PC-3 (cell line): ENCODE results near the gene COX10. TPM values are rescaled to one million over a fixed set of nuclear protein-coding genes. Genes with fewer than 3 reads are reported as not detected.

Source experiments
- ATAC-seq: fragments of 200-7000 bp; cut with Tn5 transposase; 2 replicates; pipeline ENCODE4 v1.9.1; 2020; ENCODE audit warnings: mild to moderate bottlenecking, moderate library complexity
- BruUV-seq: library from RNA; stranded (reverse); fragments of 400-500 nt; replicated peaks from 2 replicates; lab custom pipeline; 2021; lab: Mats Ljungman, UMichigan
- CTCF ChIA-PET: fragments of 300-600 bp; sonication (Branson Sonifier 250); formaldehyde crosslinking; loops from one replicate; lab custom pipeline; 2022; ENCODE audit warnings: antibody characterized with exemption; lab: Charles Lee
- POLR2A ChIA-PET: fragments of 300-600 bp; sonication (Branson Sonifier 250); formaldehyde crosslinking; loops from one replicate; lab custom pipeline; 2022; ENCODE audit warnings: antibody characterized with exemption; ENCODE audit not compliant: unreplicated experiment; lab: Charles Lee
- DNase-seq: peaks from one replicate; pipeline ENCODE4 v3.0.0-alpha.2; 2015
- H2AFZ ChIP-seq: fragments of 300-600 bp; sonication (generic); 2 replicates; pipeline ENCODE4 v1.6.0; 2016; ENCODE audit warnings: antibody characterized with exemption, low read length
- H3F3A ChIP-seq: fragments of 300-600 bp; sonication (generic); one replicate; pipeline ENCODE4 v1.6.0; 2017; ENCODE audit warnings: antibody characterized with exemption, low read length, control low read depth, mild to moderate bottlenecking; ENCODE audit not compliant: unreplicated experiment
- H3K27ac ChIP-seq: fragments of 300-600 bp; sonication (generic); 2 replicates; pipeline ENCODE4 v1.5.1; 2016; ENCODE audit warnings: mild to moderate bottlenecking, low read length
- H3K27me3 ChIP-seq: fragments of 300-600 bp; sonication (generic); 2 replicates; pipeline ENCODE4 v1.6.1; 2016; ENCODE audit warnings: low read length, mixed read lengths
- H3K36me3 ChIP-seq: fragments of 300-600 bp; sonication (generic); 2 replicates; pipeline ENCODE4 v1.6.1; 2016; ENCODE audit warnings: low read depth, mixed run types, low read length, mixed read lengths
- H3K4me1 ChIP-seq: fragments of 300-600 bp; sonication (generic); 2 replicates; pipeline ENCODE4 v1.5.1; 2016; ENCODE audit warnings: low read length; ENCODE audit not compliant: insufficient read depth
- H3K4me2 ChIP-seq: fragments of 300-600 bp; sonication (generic); 2 replicates; pipeline ENCODE4 v1.6.0; 2016; ENCODE audit warnings: low read length
- H3K4me3 ChIP-seq: fragments of 300-600 bp; sonication (generic); 2 replicates; pipeline ENCODE4 v1.5.1; 2016; ENCODE audit warnings: mild to moderate bottlenecking, low read length, mixed read lengths
- H3K79me2 ChIP-seq: fragments of 300-600 bp; sonication (generic); 2 replicates; pipeline ENCODE4 v1.6.1; 2017; ENCODE audit warnings: low read length, mixed read lengths
- H3K9ac ChIP-seq: fragments of 300-600 bp; sonication (generic); 2 replicates; pipeline ENCODE4 v1.6.0; 2016; ENCODE audit warnings: mild to moderate bottlenecking, low read length
- H3K9me2 ChIP-seq: fragments of 300-600 bp; sonication (generic); replicated peaks from 2 replicates; pipeline ENCODE4 v1.6.1; 2016; ENCODE audit warnings: mixed run types, low read length, mixed read lengths
- H3K9me3 ChIP-seq: fragments of 300-600 bp; sonication (generic); 2 replicates; pipeline ENCODE4 v1.6.1; 2016; ENCODE audit warnings: low read length, mixed read lengths
- H4K20me1 ChIP-seq: fragments of 300-600 bp; sonication (generic); 2 replicates; pipeline ENCODE4 v1.6.1; 2016; ENCODE audit warnings: low read length, mixed read lengths
- CTCF ChIP-seq: fragments of 300-600 bp; sonication (generic); conservative IDR thresholded peaks from 2 replicates; pipeline ENCODE4 v1.5.1; 2017; ENCODE audit warnings: antibody characterized with exemption, low read depth, mild to moderate bottlenecking, low read length
- EZH2 ChIP-seq: fragments of 300-600 bp; sonication (generic); IDR thresholded peaks from one replicate; pipeline ENCODE4 v1.6.1; 2017; ENCODE audit warnings: antibody characterized with exemption, mild to moderate bottlenecking, low read length; ENCODE audit not compliant: unreplicated experiment
- EZH2phosphoT487 ChIP-seq: fragments of 300-600 bp; sonication (generic); IDR thresholded peaks from 2 replicates; pipeline ENCODE4 v1.6.1; 2018; ENCODE audit warnings: mild to moderate bottlenecking, antibody characterized with exemption, low read length, borderline replicate concordance
- intact Hi-C: fragments of 100-400 bp; cut with micrococcal nuclease; formaldehyde crosslinking; loops from 2 replicates; pipeline ENCODE4 v1.9.0; 2023
- total RNA-seq: library from RNA; depleted of rRNA; stranded (reverse); fragments of >200 nt; gene quantifications from 2 replicates; pipeline ENCODE4 v1.2.3, GENCODE V29; 2014

COX10 gene
- total RNA-seq, 1 experiment from 2014 or later, result 34.7 TPM

GRCh38 chr17:14091367-14091766 lies 22.1 kb downstream of the COX10 start:
- no TSS peak for BruUV-seq
- TF ChIP-seq EZH2phosphoT487 (no peak), CTCF (no peak), EZH2 (no peak)
- Histone ChIP-seq H3K9me2 (no peaks in the 10 kb centered on the region), H3K27ac (no peak overlapping the region), H3K9me3 (no peaks in the 10 kb centered on the region), H3K4me3 (no peak overlapping the region), H4K20me1 (peaks cover 5% of the 10 kb centered on the region; the same call in 1 of the 2 replicates), H3K4me2 (no peak overlapping the region), H3K27me3 (no peaks in the 10 kb centered on the region), H3K9ac (no peak overlapping the region), H3K79me2 (peaks cover 66% of the 10 kb centered on the region), H3K36me3 (no peaks in the 10 kb centered on the region), H3K4me1 (no peaks in the 10 kb centered on the region), H2AFZ (no peak overlapping the region), H3F3A (no peaks in the 10 kb centered on the region)
- ChIA-PET POLR2A (no interaction called here), CTCF (no interaction called here)
- intact Hi-C loops, result no loop called here
- ATAC-seq (no peak), DNase-seq (no peak)

DNA sequence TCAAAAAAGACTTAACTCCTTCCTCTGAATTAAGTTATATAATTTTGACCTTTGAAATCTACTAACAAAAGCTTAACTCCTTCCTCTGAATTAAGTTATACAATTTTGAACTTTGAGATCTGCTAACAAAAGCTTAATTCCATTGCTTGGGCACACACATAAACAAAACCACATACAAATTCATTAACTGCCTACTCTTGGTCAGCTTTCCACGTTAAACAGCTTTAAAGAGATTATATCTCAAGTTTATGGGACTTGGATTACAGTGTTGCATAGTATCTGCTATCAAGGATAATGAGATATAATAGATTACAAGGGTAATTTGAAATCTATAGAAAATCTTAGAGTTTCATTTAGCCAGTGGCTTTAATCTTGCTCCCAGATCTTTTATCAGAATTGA lies 23.5 kb downstream of the COX10 start:
- ChIA-PET POLR2A (no interaction called here), CTCF (no interaction called here)
- Histone ChIP-seq H3K27me3 (no peaks in the 10 kb centered on the region), H3K79me2 (peaks cover 61% of the 10 kb centered on the region), H3K9ac (no peak overlapping the region), H3K9me2 (no peaks in the 10 kb centered on the region), H3K4me2 (no peak overlapping the region), H3K36me3 (no peaks in the 10 kb centered on the region), H3F3A (no peaks in the 10 kb centered on the region), H4K20me1 (peaks cover 5% of the 10 kb centered on the region; the same call in 1 of the 2 replicates), H3K27ac (no peak overlapping the region), H2AFZ (no peak overlapping the region), H3K9me3 (no peaks in the 10 kb centered on the region), H3K4me1 (peaks cover 5% of the 10 kb centered on the region), H3K4me3 (no peak overlapping the region)
- intact Hi-C loops, result no loop called here
- no peak for TF ChIP-seq EZH2
- no peak for TF ChIP-seq EZH2phosphoT487
- no peak for TF ChIP-seq CTCF
- DNase-seq (no peak), ATAC-seq (no peak)
- no TSS peak for BruUV-seq

- Histone ChIP-seq H4K20me1 (peaks cover 12% of the 10 kb centered on the region), H3K9ac (no peak overlapping the region), H3K79me2 (peaks cover 64% of the 10 kb centered on the region), H3K4me1 (peaks cover 15% of the 10 kb centered on the region), H3K9me2 (no peaks in the 10 kb centered on the region), H2AFZ (no peak overlapping the region), H3K36me3 (no peaks in the 10 kb centered on the region), H3K4me3 (no peak overlapping the region), H3K4me2 (no peak overlapping the region), H3K27ac (no peak overlapping the region), H3K9me3 (no peaks in the 10 kb centered on the region), H3F3A (no peaks in the 10 kb centered on the region), H3K27me3 (no peaks in the 10 kb centered on the region)
- TF ChIP-seq EZH2 (no peak), CTCF (no peak), EZH2phosphoT487 (no peak)
- ChIA-PET CTCF (no interaction called here), POLR2A (no interaction called here)
- intact Hi-C loops, result no loop called here
- no TSS peak for BruUV-seq
- ATAC-seq (no peak), DNase-seq (no peak)
These were observed 25.6 kb downstream of the COX10 start for GRCh38 chr17:14094676-14095601.
